ENCODE data around the gene STKLD1. TPM values are rescaled to one million over a fixed set of nuclear protein-coding genes. Genes with fewer than 3 reads are reported as not detected.

Gene STKLD1
- total and polyA plus RNA-seq, 9 of the 15 experiments (the other 6 are each of a cell fraction or from before 2014, with no cell fraction given) = 0.10 to 0.65 (median 0.33) TPM; not detected in 2

DNA sequence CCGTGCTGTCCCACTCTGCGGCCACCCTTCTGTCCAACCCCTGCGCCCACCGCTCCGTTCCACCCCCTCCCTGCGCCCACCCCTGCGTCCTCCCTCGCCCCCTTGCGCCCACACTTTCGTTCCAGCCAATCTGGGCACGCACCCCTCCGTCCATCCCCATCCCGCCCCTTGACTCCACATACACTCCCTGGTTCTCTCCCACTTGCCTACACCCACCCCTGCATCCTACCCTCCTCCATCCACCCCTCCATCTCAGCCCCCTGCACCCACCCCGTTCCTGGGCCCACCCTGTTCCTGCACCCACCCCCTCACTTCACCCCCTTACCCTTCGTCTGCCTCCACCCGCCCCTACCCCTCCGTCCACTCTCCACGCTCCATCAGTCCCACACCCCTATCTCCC, 53.0 kb downstream of the STKLD1 start:
- intact Hi-C loops (cut with micrococcal nuclease) (no loop called here), in situ Hi-C loops (cut with MboI) (no loop called here)
- Histone ChIP-seq H3K4me1 (replicated peaks in 1 of 2; ENCODE audit: control insufficient read depth in 2 of 2, insufficient read depth in 2 of 2, low read length in 2 of 2) (peaks cover 4 to 29% of the 10 kb centered on the region in 2 experiments; a peak in 2 of 5 replicates), H3K27me3 (ENCODE audit: control insufficient read depth in 2 of 2, insufficient read depth in 2 of 2, low read length in 2 of 2) (peaks cover 25 to 46% of the 10 kb centered on the region in 2 experiments), H4K20me1 (replicated peaks; ENCODE audit: control insufficient read depth, insufficient read depth, low read length) (no peaks in the 10 kb centered on the region), H3K27ac (ENCODE audit: extremely low read depth, low read depth, low read length) (no peak overlapping the region), H3K79me2 (ENCODE audit: control insufficient read depth, insufficient read depth, low read length) (no peaks in the 10 kb centered on the region), H3K9ac (ENCODE audit: insufficient read depth in 1 of 2, low read depth in 2 of 2, low read length in 2 of 2) (no peak overlapping the region; a peak in 1 of 4 replicates), H3K9me1 (ENCODE audit: control insufficient read depth, insufficient read depth, low read length) (no peaks in the 10 kb centered on the region), H3K9me3 (replicated peaks; ENCODE audit: control insufficient read depth, insufficient read depth, low read depth, low read length) (no peaks in the 10 kb centered on the region), H3K36me3 (ENCODE audit: control insufficient read depth, insufficient read depth, low read length) (no peaks in the 10 kb centered on the region), H2AFZ (ENCODE audit: low read depth, low read length) (no peak overlapping the region), H3K4me2 (ENCODE audit: insufficient read depth, low read length) (no peak overlapping the region), H3K4me3 (no peak overlapping the region)
- DNase-seq (ENCODE audit: extremely low read depth in 1 of 4, low spot score in 3 of 4) (no peak), ATAC-seq (no peak), FAIRE-seq (no peak)
- WGBS (ENCODE audit: insufficient coverage, low coverage, missing lambda C conversion rate) = 44% methylated on average over 9 of the region's 18 CpGs
- BruUV-seq (replicated peaks) = no TSS peak
- ChIA-PET POLR2A (no interaction called here), CTCF (ENCODE audit: low intra/inter-chr PET ratio) (interaction anchor here (0.5 kb wide), 1 partner anchor 703 kb away, joined by 3 read pairs; no protein-coding TSS in a partner anchor)
- no peak for TF ChIP-seq ZNF12 (CRISPR knock-in tag; IDR thresholded peaks at IDR 0.05)
- TF ChIP-seq NFIC (IDR thresholded peaks at IDR 0.05) = no peak
- no peak for TF ChIP-seq HINFP (tag; conservative IDR thresholded peaks at IDR 0.05; ENCODE audit: low read depth)
- no peak for TF ChIP-seq ZNF146 (CRISPR knock-in tag; IDR thresholded peaks at IDR 0.05; ENCODE audit: unreplicated experiment)
- TF ChIP-seq HDAC6 (IDR thresholded peaks at IDR 0.05; ENCODE audit: low read depth, low read length) = no peak
- no peak for TF ChIP-seq CBX3 (IDR thresholded peaks at IDR 0.05; ENCODE audit: borderline replicate concordance in 1 of 2, low read length in 2 of 2)
- no peak for TF ChIP-seq ZNF184 (CRISPR knock-in tag; IDR thresholded peaks at IDR 0.05)
- no peak for TF ChIP-seq TCF15 (CRISPR knock-in tag; IDR thresholded peaks at IDR 0.05)
- TF ChIP-seq ERF (CRISPR knock-in tag; IDR thresholded peaks at IDR 0.05) = no peak
- TF ChIP-seq, protein P1, sequence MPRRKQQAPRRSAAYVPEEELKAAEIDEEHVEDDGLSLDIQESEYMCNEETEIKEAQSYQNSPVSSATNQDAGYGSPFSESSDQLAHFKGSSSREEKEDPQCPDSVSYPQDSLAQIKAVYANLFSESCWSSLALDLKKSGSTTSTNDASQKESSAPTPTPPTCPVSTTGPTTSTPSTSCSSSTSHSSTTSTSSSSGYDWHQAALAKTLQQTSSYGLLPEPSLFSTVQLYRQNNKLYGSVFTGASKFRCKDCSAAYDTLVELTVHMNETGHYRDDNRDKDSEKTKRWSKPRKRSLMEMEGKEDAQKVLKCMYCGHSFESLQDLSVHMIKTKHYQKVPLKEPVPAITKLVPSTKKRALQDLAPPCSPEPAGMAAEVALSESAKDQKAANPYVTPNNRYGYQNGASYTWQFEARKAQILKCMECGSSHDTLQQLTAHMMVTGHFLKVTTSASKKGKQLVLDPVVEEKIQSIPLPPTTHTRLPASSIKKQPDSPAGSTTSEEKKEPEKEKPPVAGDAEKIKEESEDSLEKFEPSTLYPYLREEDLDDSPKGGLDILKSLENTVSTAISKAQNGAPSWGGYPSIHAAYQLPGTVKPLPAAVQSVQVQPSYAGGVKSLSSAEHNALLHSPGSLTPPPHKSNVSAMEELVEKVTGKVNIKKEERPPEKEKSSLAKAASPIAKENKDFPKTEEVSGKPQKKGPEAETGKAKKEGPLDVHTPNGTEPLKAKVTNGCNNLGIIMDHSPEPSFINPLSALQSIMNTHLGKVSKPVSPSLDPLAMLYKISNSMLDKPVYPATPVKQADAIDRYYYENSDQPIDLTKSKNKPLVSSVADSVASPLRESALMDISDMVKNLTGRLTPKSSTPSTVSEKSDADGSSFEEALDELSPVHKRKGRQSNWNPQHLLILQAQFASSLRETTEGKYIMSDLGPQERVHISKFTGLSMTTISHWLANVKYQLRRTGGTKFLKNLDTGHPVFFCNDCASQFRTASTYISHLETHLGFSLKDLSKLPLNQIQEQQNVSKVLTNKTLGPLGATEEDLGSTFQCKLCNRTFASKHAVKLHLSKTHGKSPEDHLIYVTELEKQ (CRISPR knock-in tag; IDR thresholded peaks at IDR 0.05) = no peak
- no peak for TF ChIP-seq ZNF449 (CRISPR knock-in tag; IDR thresholded peaks at IDR 0.05)
- TF ChIP-seq SAP30 (IDR thresholded peaks at IDR 0.05; ENCODE audit: borderline replicate concordance, insufficient read depth, low read depth, low read length, poor library complexity, severe bottlenecking) = no peak
- no peak for TF ChIP-seq PURB (CRISPR knock-in tag; IDR thresholded peaks at IDR 0.05; ENCODE audit: low read depth)
- TF ChIP-seq POLR3A (IDR thresholded peaks at IDR 0.05; ENCODE audit: borderline replicate concordance, extremely low read depth, insufficient read depth, insufficient read length) = no peak
- no peak for TF ChIP-seq ZNF707 (CRISPR knock-in tag; conservative IDR thresholded peaks at IDR 0.05)
- no peak for TF ChIP-seq JUNB (CRISPR knock-in tag; conservative IDR thresholded peaks at IDR 0.05)

All from K562 (cell line).